Measurements from ENCODE around the gene TTC28. TPM values are rescaled to one million over a fixed set of nuclear protein-coding genes. Genes with fewer than 3 reads are reported as not detected.

Gene TTC28
- total RNA-seq, 1 donor from 2014 or later, result 24.5 TPM

GRCh38 chr22:28246397-28246796, 433.2 kb downstream of the TTC28 start:
- no peaks in the 10 kb centered on the region for H3K27me3 ChIP-seq
- no peaks in the 10 kb centered on the region for H3K9me3 ChIP-seq
- peaks cover 0 to 2% of the 10 kb centered on the region in 2 donors for H3K4me1 ChIP-seq
- intact Hi-C loops (cut with DNase I), result no loop called here
- no peak for DNase-seq (ENCODE audit: low spot score in 2 of 2)
- no peak overlapping the region for H3K27ac ChIP-seq
- TF ChIP-seq CTCF (IDR thresholded peaks at IDR 0.05), result no peak
- H3K36me3 ChIP-seq, result no peaks in the 10 kb centered on the region
- H3K4me3 ChIP-seq, result no peak overlapping the region

- Histone ChIP-seq H3K27ac (no peak overlapping the region), H3K27me3 (no peaks in the 10 kb centered on the region), H3K9me3 (no peaks in the 10 kb centered on the region), H3K36me3 (no peaks in the 10 kb centered on the region), H3K4me3 (no peak overlapping the region), H3K4me1 (peaks cover 0 to 2% of the 10 kb centered on the region in 2 donors)
- no peak for DNase-seq (ENCODE audit: low spot score in 2 of 2)
- intact Hi-C loops (cut with DNase I), result no loop called here
- TF ChIP-seq CTCF (IDR thresholded peaks at IDR 0.05), result no peak
Measured at GRCh38 chr22:28245579-28246224, 433.9 kb downstream of the TTC28 start.

- Histone ChIP-seq H3K36me3 (no peaks in the 10 kb centered on the region), H3K27ac (no peak overlapping the region), H3K9me3 (no peaks in the 10 kb centered on the region), H3K27me3 (no peaks in the 10 kb centered on the region), H3K4me3 (no peak overlapping the region), H3K4me1 (peaks cover 0 to 2% of the 10 kb centered on the region in 2 donors)
- TF ChIP-seq CTCF (IDR thresholded peaks at IDR 0.05), result no peak
- DNase-seq (ENCODE audit: low spot score in 2 of 2), result no peak
- intact Hi-C loops (cut with DNase I), result no loop called here
Measured at GRCh38 chr22:28244757-28245156, 434.9 kb downstream of the TTC28 start.

GRCh38 chr22:28243539-28243938, 436.1 kb downstream of the TTC28 start:
- Histone ChIP-seq H3K9me3 (no peaks in the 10 kb centered on the region), H3K4me3 (no peak overlapping the region), H3K27me3 (no peaks in the 10 kb centered on the region), H3K36me3 (no peaks in the 10 kb centered on the region), H3K27ac (no peak overlapping the region), H3K4me1 (peaks cover 0 to 2% of the 10 kb centered on the region in 2 donors)
- DNase-seq (ENCODE audit: low spot score in 2 of 2), result no peak
- TF ChIP-seq CTCF (IDR thresholded peaks at IDR 0.05), result no peak
- intact Hi-C loops (cut with DNase I), result no loop called here

- H3K27me3 ChIP-seq, result no peaks in the 10 kb centered on the region
- no peak overlapping the region for H3K4me3 ChIP-seq
Measured at GRCh38 chr22:28241656-28242290, 437.9 kb downstream of the TTC28 start.

More at GRCh38 chr22:28241656-28242290, 437.9 kb downstream of the TTC28 start:
- Histone ChIP-seq H3K9me3 (no peaks in the 10 kb centered on the region), H3K4me1 (peaks cover 0 to 2% of the 10 kb centered on the region in 2 donors), H3K27ac (no peak overlapping the region), H3K36me3 (no peaks in the 10 kb centered on the region)
- no peak for DNase-seq (ENCODE audit: low spot score in 2 of 2)
- TF ChIP-seq CTCF (IDR thresholded peaks at IDR 0.05), result no peak
- intact Hi-C loops (cut with DNase I), result no loop called here
